ENCODE results near the gene CNTNAP2. TPM values are rescaled to one million over a fixed set of nuclear protein-coding genes. Genes with fewer than 3 reads are reported as not detected.

Gene CNTNAP2
- total RNA-seq, 1 donor: under 0.01 TPM

- DNase-seq (ENCODE audit: low read depth): no peak
- no peak overlapping the region for H3K4me3 ChIP-seq (ENCODE audit: low read depth, low read length)
- no peak for TF ChIP-seq CTCF (IDR thresholded peaks at IDR 0.05; ENCODE audit: insufficient read depth, low read length)
Observed at GRCh38 chr7:146701166-146701565, 584.6 kb downstream of the CNTNAP2 start.

- DNase-seq (ENCODE audit: low read depth): no peak
- H3K4me3 ChIP-seq (ENCODE audit: low read depth, low read length): no peak overlapping the region
- no peak for TF ChIP-seq CTCF (IDR thresholded peaks at IDR 0.05; ENCODE audit: insufficient read depth, low read length)
Observed at GRCh38 chr7:146702898-146703297, 586.3 kb downstream of the CNTNAP2 start.

GRCh38 chr7:146709451-146710027, 592.9 kb downstream of the CNTNAP2 start:
- no peak for DNase-seq (ENCODE audit: low read depth)
- H3K4me3 ChIP-seq (ENCODE audit: low read depth, low read length): no peak overlapping the region
- TF ChIP-seq CTCF (IDR thresholded peaks at IDR 0.05; ENCODE audit: insufficient read depth, low read length): no peak

- no peak for TF ChIP-seq CTCF (IDR thresholded peaks at IDR 0.05; ENCODE audit: insufficient read depth, low read length)
- H3K4me3 ChIP-seq (ENCODE audit: low read depth, low read length): no peak overlapping the region
- DNase-seq (ENCODE audit: low read depth): no peak
Observed at GRCh38 chr7:146713205-146713604, 596.6 kb downstream of the CNTNAP2 start.

GRCh38 chr7:146713934-146714333, 597.3 kb downstream of the CNTNAP2 start:
- no peak for TF ChIP-seq CTCF (IDR thresholded peaks at IDR 0.05; ENCODE audit: insufficient read depth, low read length)
- no peak for DNase-seq (ENCODE audit: low read depth)
- H3K4me3 ChIP-seq (ENCODE audit: low read depth, low read length): no peak overlapping the region

- DNase-seq (ENCODE audit: low read depth): no peak
- no peak for TF ChIP-seq CTCF (IDR thresholded peaks at IDR 0.05; ENCODE audit: insufficient read depth, low read length)
- H3K4me3 ChIP-seq (ENCODE audit: low read depth, low read length): no peak overlapping the region
Observed at GRCh38 chr7:146720195-146720594, 603.6 kb downstream of the CNTNAP2 start.

- TF ChIP-seq CTCF (IDR thresholded peaks at IDR 0.05; ENCODE audit: insufficient read depth, low read length): no peak
- H3K4me3 ChIP-seq (ENCODE audit: low read depth, low read length): no peak overlapping the region
- no peak for DNase-seq (ENCODE audit: low read depth)
Observed at GRCh38 chr7:146722986-146723385, 606.4 kb downstream of the CNTNAP2 start.

All from fibroblast of the aortic adventitia (primary cell).